UCSD-AML1 (cell line): ENCODE results near the gene ERBB4.
A peak's percentile ranks its signal among the peaks of the same experiment; 100 is the strongest.
"Not testable (repeated sequence)": the region's sequence is repeated elsewhere in the genome, so short reads cannot be mapped to it uniquely, and the experiment has no call there.

Source experiments
- DNase-seq: peaks from one replicate; lab custom pipeline; 2025; ENCODE audit not compliant: unreplicated experiment; lab: John Stamatoyannopoulos, UW

Gene ERBB4

DNA sequence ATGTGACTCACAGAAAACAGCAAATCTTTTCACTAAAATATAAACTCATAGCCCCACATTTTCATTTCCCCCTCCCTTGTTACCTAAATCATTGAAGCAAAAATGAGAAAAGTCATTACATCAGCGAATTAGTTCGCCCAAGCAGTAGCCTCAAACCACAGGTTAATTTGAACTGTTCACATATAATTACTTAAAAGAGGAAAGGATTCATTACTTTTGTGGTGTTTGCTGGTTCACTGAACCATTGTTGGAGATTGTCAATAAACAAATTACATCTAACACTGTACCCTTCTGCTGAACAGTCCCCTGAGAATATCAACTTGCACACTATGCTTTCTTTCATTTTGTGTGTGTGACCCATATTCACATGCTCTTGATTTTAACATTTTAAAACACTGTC lies 238.7 kb downstream of the ERBB4 start:
- no peak for DNase-seq

DNA sequence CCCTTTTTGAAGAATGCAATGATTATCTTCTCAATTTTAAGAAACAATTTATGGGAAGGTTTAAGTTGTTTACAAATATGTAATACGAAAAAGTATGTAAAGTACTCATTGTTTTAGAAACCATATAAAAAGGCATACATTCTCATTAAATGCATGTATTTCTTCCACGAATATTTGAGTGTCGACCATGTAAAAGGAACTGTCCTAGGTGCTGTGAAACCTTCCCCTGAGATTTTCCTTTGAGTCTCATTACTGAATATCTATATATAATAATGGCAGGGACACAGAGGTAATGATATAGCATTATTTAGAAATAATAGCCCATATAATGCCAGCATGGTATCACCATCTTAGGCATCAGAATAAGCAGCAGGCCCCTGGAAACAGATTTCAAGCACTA lies 239.3 kb downstream of the ERBB4 start:
- DNase-seq = no peak

DNA sequence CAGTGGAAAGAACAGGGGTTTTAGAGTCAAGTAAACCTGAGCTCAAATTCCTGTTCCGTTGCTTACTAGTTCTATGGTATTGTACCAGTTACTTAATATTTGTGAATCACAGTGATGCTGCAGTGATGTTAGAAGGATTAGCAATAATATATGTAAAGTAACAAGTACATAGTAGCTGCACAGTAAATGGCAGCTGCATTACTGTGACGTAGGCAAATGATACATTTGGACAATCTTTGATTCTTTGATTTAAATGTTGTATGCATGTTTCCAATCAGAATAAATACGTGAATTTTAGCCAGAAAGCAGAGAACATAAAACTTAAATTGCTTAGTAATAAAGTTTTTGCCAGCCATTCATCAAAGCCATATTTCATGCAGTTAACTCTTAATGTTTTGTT lies 243.0 kb downstream of the ERBB4 start:
- no peak for DNase-seq

DNA sequence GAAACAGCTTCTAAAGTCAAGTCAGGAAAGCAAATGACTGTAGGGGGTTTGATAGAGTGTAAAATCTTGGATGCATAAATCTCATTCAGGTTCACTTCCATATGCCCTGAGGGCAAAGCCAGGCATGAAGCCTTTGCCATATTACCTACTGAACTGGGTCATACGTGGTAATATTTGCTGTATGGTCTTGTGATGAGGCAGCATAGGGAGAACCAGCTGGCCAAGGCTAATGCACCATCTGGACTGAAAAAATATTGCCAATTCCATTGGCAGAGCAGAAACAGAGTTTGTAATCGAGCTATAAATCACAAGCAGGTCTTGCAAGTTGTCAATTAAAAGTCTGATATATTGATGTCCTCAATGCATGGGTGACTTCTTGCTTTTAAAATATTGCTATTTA lies 243.8 kb downstream of the ERBB4 start:
- no peak for DNase-seq

DNA sequence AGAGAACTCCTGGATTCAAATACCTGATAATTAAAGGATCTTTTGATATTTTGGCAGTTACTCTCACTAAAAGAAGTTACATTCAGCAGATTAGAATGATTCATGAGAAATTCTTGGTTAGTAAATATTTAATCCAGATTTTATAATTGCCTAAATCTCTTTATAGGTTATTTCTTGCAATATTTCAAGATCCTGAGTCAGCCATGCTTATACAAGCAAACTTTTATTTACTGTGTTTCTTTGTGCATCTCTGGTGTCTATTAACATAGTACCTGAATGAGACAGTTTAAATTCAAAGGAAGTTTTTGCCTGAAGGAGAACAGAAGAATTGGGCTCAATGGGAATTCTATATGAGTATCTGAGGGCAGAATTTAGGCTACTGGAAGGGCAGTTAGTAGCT lies 249.3 kb downstream of the ERBB4 start:
- DNase-seq = no peak

DNA sequence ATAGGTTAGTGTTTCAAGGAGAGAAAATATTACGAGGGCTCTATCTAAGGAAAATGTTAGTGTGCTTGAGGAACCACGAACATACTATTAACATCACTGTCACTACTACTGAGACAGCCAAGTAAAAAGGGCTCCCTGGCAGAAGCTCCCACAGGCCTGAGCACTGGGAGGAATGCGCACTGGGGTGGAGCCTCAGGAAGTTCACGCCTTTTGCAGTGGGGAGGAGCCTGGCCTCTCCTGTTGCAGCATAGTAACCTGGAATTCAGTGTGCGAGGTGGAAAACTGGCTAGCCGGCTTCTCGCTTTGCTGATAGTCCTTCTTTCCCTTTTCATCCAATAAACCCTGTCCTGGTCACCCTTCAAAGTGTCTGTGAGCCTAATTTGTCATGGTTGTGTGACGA lies 250.3 kb downstream of the ERBB4 start:
- no peak for DNase-seq

DNA sequence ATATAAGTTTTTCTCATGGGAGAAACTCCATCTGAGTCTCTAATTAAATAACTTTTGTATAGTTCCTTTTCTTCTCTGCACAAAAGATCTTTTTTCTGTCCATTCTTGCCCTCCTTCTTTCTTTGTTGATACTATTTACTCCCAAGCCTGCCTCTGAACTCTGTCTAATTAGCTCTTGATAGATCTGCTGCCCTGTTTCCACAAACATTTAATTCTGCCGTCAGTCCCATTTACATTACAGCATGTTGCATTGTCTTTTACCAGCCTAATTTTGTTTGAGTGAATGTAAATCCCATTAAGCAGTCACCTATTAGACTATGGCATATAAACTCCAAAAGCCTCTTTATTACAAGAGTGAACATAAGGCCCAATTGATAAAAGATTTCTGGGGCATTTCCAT lies 254.4 kb downstream of the ERBB4 start:
- no peak for DNase-seq

DNA sequence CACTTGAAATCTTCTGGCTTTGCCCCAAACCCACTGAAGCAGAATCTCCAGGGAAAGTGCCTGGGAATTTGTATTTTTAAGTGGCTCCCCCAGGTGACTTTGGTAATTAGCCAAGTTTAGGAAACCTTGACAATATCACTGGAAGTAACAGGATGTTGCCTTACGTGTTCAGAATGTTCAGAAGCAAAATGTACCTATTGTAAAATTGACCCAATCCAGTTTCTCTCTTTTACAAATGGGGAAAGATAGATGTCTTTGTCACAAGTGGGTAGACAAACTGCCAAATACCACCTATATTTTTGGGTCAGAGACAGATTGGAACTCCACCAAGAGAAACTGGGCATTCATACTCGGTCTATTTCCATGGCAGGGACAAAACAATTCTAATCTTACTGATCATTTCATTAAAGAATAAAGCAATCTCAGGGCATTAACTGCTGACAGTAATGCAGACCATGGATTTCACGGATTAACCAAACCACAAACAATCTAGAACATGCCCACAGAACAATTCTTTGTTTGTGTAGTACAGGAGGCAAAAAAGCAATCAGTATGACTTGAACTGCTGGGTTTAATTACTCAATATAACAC lies 255.8 kb downstream of the ERBB4 start:
- no peak for DNase-seq

DNA sequence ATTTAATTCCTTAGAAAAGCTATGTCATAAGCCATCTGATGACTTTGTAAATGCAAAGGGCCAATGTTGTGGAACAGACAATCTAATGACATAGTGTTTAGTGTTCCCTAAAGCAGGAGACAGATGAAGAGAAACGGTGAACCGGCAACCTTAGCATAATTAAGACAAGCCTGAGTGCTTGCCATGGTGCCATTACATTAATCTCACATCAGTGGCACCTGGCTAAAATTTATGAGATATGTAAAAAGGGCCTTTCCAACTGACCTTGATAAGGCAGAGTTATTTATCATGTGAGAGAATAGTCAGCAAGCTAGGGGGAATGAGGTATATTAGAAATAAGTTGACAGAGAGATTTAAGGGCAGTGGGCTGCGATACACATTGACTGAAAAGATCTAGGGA lies 261.8 kb downstream of the ERBB4 start:
- DNase-seq = no peak

DNA sequence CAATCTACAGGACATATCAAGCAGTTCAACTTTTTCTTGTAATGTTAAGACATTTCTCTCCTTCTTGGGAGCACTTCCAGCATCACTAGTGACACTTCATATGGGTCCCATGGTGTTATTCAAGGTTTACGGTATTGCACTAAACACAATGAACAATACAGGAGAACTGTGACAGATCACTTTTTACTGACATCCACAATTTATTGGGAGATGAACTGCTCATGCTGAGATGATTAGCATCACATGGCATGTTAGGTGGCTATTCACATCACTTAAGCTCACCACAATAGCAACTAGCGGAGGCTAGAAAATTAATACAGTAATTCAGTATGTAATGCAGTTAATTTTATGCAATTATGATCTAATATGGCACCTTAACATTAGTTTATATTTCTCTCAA lies 264.4 kb downstream of the ERBB4 start:
- DNase-seq = no peak

DNA sequence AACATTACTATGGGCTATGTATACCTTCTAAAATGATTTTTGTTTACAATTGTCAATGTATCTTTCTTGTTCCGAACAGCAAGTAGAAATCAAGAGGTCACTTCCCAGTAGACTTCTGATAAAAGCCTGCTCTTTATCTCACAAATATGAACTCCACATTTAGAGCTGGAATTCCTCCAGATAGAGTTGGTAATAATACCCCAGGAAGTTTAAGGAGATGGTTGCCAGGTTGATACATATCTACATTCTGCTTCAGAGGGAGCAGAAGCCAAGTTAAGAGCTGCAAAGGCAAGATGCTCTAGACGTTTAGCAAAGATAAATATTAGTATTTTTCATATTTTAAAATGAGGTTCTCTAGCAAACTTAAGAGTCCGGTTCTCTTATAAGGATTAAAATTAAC lies 267.0 kb downstream of the ERBB4 start:
- no peak for DNase-seq

DNA sequence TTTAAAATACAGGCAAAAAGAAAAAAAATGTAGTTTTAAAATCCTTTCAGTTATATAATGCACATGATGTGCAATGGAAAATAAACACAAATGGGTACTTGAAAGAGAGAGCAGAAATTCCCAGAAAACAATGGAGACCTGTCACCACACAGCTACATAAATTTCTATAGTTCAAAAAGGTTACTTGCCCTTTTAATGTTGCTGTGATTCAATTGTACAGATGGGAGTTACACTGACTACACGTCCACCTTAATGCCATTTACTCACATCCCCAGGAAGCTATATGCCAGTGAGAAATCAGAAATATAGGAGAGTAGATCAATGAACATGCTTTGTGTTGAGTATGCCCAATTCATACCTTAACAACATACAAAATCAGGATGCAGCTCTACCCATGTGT lies 269.6 kb downstream of the ERBB4 start:
- DNase-seq = no peak

DNA sequence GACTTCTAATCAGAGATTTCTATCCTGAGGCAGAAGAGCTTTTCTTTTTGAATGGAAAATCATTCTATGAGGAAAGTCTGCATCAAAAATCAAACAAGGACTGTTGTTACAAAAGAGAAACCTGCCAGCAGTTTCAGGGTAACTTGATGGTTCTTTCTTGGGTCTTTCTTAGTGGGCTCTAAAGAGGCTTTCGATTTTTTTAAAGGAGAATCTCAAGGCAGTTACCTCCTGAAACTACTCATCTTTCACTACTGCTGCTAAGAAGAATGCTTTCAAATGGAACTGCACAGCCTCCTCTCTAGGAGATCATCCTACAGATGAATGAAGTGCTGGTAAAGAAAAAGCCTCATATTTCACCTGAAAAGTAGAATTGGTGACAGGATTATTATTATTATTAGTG lies 272.3 kb downstream of the ERBB4 start:
- DNase-seq = no peak

DNA sequence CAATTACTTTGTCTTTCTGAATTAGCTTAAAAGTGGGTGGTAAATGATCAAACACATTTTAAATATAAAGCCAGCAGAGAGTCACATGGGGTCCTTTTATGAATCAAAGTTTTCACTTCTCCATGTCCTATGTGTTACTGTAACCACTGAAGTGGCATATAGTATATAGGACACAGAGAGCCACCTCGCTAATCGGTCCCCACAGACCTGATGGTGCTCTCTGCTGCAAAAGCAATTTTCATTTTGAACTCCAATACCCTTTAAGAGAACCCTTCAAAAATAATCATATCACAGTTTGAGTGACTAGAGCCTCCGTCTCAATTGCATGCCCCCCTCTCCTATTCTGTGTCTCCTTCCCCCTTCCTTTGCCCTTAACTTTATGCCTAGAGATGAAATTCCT lies 272.8 kb downstream of the ERBB4 start:
- DNase-seq = no peak

DNA sequence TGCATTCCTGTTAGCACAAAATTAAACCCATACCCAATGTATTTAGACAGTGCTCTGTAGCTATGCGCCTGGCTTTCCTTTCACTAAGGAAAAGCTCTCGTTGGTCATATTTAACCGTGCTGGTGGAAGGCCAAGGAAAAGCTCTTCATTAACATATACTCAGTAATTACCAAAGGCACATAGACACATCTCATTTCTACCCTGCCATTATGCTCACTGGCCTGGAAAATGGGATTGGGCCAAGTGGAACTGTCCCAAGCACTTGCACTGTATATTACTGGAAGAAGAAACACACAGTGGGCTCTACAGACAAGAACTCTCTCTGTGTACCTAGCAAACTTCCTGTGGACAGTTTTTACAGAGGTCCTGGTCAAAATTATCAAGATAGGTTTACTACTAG lies 274.4 kb downstream of the ERBB4 start:
- no peak for DNase-seq

DNA sequence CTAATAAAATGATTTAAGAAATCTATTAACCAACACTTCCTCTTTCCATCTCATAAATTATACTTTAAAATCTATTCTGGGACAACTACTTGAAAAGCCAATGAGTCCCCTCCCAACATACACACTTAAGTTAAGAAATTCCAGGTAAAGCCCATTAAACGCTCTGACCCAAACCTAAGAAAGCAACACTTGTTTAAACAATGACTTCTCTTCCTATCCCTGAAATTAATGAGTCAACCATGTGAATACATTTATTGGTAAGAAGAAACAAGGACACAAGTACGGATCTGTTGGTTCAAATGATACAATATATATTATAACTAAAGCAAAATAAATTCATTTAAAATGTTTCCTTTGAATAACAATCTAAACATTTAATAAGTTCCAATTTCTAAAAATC lies 279.4 kb downstream of the ERBB4 start:
- DNase-seq = no peak

DNA sequence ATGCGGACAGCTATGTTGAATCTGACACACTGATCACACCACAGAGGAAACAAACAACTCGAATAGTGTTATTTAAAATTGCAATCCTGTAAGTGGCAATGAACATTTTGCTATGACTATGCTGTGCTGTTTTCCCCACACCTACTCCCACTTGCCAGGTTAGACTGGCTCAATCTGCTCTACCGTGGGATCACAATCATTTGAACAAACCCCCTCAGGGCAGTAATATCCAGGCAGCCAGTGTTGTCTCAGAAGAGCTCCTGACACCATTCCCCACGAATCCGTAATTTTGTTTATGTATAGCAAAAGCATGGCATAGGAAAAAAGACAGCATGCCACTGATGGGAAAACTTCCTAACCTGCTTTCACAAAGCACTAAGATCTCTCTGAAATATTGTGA lies 284.3 kb downstream of the ERBB4 start:
- DNase-seq = no peak

DNA sequence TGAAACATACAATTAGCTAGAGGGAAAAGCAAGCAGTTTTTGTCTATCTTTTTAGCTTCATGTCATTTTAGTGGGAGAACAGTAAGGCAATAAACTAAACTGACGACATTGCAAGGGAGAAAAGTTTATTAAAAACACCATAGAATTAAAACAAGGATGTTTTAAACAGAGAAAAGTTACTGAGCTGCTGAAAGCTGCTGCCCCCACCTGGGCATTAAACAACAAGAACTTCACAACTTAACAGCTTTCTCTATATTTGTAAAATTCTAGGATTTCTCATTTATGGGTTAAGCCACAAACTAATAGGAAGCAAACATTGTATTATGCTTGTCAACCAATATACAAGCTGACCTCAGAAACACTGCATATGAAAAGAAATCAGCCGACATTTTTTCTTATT lies 289.2 kb downstream of the ERBB4 start:
- no peak for DNase-seq

DNA sequence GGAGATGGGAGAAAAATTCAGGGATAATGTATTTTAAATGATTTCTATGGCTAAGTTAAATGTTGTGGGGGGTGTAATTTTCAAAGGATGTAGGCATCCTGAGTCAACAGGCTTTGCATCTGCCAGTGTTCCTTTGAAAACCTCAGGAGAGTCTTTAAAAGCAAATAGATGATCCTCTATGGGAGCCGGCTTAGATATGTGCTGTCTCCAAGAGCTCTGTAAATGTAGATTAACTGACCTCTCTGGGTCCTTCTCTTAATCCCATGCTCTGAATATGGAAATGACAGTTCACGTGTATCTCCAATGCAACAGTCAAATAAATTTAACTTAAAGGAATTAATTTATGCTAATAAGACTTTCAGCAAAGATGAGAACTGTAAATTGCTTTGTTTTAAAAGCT lies 292.7 kb downstream of the ERBB4 start:
- no peak for DNase-seq

DNA sequence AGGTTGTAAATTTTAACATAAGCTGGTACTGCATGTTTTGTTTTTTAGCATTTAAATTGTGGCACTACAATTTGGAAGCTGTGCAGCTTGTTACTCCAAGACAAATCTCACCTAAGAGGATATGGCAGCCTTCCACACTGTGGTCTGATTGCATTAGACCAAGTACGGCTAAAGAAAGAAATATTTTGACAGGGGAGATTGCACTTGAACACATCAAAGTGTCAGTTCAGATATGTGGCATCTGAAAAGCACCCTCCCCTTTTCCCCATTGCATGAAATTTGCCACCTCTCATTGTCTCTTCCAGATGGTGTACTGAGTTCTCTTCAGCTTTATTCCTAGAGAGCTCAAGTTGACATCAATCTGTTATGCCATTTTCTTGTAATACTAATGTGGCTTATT lies 295.9 kb downstream of the ERBB4 start:
- no peak for DNase-seq

DNA sequence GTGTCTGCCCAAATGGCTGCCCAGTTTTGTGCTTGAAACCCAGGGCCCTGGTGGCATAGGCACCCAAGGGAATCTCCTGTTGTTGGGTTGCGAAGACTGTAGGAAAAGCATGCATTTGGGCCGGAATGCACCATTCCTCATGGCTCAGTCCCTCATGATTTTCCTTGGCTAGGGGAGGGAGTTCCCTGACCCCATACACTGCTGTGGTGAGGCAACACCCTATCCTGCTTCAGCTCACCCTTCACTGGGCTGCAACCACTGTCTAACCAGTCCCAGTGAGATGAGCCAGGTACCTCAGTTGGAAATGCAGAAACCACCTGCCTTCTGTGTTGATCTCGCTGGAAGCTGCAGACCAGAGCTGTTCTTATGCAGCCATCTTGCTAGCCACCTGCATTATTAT lies 300.4 kb downstream of the ERBB4 start:
- not testable (repeated sequence) for DNase-seq

DNA sequence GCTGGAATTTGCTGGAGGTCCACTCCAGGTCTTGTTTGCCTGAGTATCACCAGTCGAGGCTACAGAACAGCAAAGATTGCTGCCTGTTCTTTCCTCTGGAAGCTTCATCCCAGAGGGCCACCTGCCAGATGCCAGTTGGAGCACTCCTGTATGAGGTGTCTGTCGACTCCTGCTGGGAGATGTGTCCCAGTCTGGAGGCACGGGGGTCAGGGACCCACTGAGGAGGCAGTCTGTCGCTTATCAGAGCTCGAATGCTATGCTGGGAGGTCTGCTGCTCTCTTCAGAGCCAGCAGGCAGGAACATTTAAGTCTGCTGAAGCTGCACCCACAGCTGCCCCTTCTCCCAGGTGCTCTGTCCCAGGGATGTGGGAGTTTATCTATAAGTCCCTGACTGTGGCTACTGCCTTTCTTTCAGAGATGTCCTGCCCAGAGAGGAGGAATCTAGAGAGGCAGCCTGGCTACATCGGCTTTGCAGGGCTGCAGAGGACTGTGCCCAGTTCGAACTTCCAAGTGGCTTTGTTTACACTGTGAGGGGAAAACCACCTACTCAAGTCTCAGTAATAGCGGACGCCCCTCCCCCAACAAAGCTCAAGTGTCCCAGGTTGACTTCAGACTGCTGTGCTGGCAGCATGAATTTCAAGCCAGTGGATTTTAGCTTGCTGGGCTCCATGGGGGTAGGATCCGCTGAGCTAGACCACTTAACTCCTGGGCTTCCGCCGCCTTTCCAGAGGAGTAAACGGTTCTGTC lies 301.1 kb downstream of the ERBB4 start:
- DNase-seq = peak; percentile 2

DNA sequence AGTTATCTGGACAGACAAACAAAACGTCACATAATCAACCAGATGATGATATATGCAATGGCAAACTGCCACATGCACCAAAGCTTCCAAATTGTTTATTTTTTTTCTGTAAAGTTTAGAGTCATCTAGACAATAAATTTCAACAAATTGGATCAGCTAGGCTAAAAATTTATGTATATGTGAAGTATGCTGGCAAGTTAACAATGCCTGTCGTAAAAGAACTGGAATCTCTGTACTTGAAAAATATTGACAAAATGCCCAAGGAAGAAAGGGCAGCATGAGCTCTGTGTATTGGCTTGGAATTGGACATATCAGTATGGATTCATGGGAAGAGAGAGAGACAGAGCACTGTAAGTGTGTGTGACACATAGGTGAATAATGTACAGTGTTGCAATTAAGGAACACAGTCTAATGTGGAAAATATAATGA lies 309.8 kb downstream of the ERBB4 start:
- no peak for DNase-seq
